ENCODE measurements around the gene KATNIP.

DNA sequence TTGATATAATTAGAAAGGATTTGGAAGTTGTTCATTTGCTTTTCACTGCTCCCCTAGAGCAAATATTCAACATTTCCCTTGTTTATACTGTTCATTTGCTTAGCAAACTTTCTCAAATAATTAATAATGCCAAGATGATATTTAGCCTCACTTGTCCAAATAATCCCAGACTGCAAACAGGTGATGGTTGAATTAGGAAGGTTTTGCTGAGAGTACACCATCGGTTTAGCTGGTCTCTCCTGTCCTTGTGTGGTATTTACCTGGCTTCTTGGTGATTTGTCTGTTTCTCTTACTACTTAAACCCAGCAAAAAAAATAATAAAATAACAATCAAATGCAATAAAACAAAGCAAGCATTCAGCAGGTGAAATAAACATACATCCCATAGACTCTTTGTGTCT lies 6.5 kb downstream of the KATNIP start:
- TF ChIP-seq SALL1 (CRISPR knock-in tag; IDR thresholded peaks at IDR 0.05) (no peak), AGO1 (IDR thresholded peaks at IDR 0.05; ENCODE audit: low read depth, low read length, poor library complexity, severe bottlenecking) (no peak), ZNF605 (CRISPR knock-in tag; IDR thresholded peaks at IDR 0.05) (no peak), SYNCRIP (IDR thresholded peaks at IDR 0.05; ENCODE audit: insufficient read depth, low read depth, low read length) (no peak), SCMH1 (CRISPR knock-in tag; IDR thresholded peaks at IDR 0.05; ENCODE audit: borderline replicate concordance) (no peak), NCOA1 (CRISPR knock-in tag; IDR thresholded peaks at IDR 0.05) (no peak), MYC (CRISPR knock-in tag; IDR thresholded peaks at IDR 0.05; ENCODE audit: borderline replicate concordance) (no peak), GABPA (IDR thresholded peaks at IDR 0.05; ENCODE audit: low read depth, low read length) (no peak), GABPA (CRISPR knock-in tag; IDR thresholded peaks at IDR 0.05; ENCODE audit: low read depth) (no peak), ZNF792 (CRISPR knock-in tag; IDR thresholded peaks at IDR 0.05) (no peak)
- TF ChIP-seq, protein P1, sequence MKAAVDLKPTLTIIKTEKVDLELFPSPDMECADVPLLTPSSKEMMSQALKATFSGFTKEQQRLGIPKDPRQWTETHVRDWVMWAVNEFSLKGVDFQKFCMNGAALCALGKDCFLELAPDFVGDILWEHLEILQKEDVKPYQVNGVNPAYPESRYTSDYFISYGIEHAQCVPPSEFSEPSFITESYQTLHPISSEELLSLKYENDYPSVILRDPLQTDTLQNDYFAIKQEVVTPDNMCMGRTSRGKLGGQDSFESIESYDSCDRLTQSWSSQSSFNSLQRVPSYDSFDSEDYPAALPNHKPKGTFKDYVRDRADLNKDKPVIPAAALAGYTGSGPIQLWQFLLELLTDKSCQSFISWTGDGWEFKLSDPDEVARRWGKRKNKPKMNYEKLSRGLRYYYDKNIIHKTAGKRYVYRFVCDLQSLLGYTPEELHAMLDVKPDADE (CRISPR knock-in tag; IDR thresholded peaks at IDR 0.05), result no peak

Measured in HepG2 (cell line).